Astrocyte (in vitro differentiated cells and primary cell): ENCODE measurements around the gene PYDC1.

ENCODE experiments used
- EZH2 ChIP-seq: IDR thresholded peaks from 2 replicates; pipeline ENCODE4 v1.6.1; 2012; ENCODE audit warnings: mild to moderate bottlenecking, low read length, inconsistent platforms; ENCODE audit not compliant: insufficient read depth
- TF ChIP-seq, protein P1 (sequence below): IDR thresholded peaks from 2 replicates; pipeline ENCODE4 v1.5.1; 2011; ENCODE audit warnings: low read depth, mild to moderate bottlenecking, inconsistent platforms, low read length, moderate library complexity; ENCODE audit not compliant: insufficient read depth

DNA sequence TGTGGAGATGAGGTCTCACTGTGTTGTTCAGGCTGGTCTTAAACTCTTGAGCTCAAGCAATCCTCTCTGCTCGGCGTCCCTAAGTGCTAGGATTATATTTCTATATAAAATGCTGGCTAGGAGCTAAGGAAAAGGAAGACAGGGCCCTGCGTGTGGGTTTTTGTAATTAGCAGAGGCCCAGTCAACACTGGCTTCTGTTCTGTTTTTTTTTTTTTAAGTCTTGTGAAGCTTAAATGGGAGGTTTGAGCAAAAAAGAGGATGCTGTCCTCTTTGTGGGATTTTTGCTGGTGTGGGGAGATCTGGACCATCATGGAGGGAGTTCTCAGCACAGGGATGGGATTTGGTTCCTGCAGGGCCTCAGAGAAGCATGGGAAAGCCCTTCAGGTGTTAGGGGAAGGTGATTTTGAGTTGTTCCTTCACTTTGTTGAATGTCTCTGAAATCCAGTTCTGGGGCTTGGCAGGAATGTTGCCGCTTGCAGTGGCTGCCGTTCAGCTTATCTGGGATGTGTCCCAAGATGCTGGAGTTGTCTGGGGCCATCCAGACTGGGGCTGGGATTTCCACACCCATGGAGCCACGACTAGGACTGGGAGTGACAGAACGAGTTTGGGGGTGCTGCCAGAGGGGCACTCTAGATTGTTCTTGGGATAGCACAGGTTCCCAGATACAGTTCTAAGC, 18.6 kb downstream of the PYDC1 start:
- TF ChIP-seq, protein P1, sequence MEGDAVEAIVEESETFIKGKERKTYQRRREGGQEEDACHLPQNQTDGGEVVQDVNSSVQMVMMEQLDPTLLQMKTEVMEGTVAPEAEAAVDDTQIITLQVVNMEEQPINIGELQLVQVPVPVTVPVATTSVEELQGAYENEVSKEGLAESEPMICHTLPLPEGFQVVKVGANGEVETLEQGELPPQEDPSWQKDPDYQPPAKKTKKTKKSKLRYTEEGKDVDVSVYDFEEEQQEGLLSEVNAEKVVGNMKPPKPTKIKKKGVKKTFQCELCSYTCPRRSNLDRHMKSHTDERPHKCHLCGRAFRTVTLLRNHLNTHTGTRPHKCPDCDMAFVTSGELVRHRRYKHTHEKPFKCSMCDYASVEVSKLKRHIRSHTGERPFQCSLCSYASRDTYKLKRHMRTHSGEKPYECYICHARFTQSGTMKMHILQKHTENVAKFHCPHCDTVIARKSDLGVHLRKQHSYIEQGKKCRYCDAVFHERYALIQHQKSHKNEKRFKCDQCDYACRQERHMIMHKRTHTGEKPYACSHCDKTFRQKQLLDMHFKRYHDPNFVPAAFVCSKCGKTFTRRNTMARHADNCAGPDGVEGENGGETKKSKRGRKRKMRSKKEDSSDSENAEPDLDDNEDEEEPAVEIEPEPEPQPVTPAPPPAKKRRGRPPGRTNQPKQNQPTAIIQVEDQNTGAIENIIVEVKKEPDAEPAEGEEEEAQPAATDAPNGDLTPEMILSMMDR: no peak
- TF ChIP-seq EZH2: no peak
